K562 (cell line): ENCODE results near the gene IL3RA. TPM values are rescaled to one million over a fixed set of nuclear protein-coding genes. Genes with fewer than 3 reads are reported as not detected.

Source experiments
- ATAC-seq: fragments of 200-7000 bp; cut with Tn5 transposase; 3 replicates; pipeline ENCODE4 v1.9.1; 2020; ENCODE audit warnings: moderate library complexity
- BruUV-seq: library from RNA; stranded (reverse); fragments of 400-500 nt; replicated peaks from 2 replicates; lab custom pipeline; 2021; lab: Mats Ljungman, UMichigan
- CTCF ChIA-PET: fragments of 300-600 bp; formaldehyde crosslinking; extraction: SDS; loops from one replicate; lab custom pipeline; 2021; ENCODE audit warnings: low intra/inter-chr PET ratio; lab: Yijun Ruan, JAX
- POLR2A ChIA-PET: fragments of 300-600, 350-650 bp; sonication (Branson Sonifier 250); formaldehyde crosslinking; extraction: SDS; loops from one replicate; lab custom pipeline; 2021; ENCODE audit warnings: antibody characterized with exemption, inconsistent platforms; lab: Yijun Ruan, JAX
- DNase-seq, 4 experiments: peaks; one replicate each; pipeline versions ENCODE4 v3.0.0 to v3.0.0-alpha.2; 2011 to 2018; ENCODE audit warnings: low spot score in 3 of 4, mixed read lengths in 3 of 4; ENCODE audit errors: extremely low read depth in 1 of 4
- FAIRE-seq: peaks from 2 replicates; lab custom pipeline; 2011; peaks lifted over from hg19 to GRCh38; lab: Jason Lieb, UNC
- H2AFZ ChIP-seq: 2 replicates; pipeline ENCODE4 v1.6.0; 2011; ENCODE audit warnings: low read depth, low read length, control low read depth, inconsistent platforms
- H3K27ac ChIP-seq: fragments of 200-600 bp; 3 replicates; pipeline ENCODE4 v1.8.0; 2011; ENCODE audit warnings: low read depth, mild to moderate bottlenecking, control low read depth, inconsistent platforms, low read length, moderate library complexity, mixed read lengths; ENCODE audit errors: extremely low read depth
- H3K27me3 ChIP-seq, 2 experiments: fragments of 300-600 bp in 1 of 2; 2 replicates in 1 of 2; 3 replicates in 1 of 2; pipeline versions ENCODE4 v1.6.0 to v1.8.0; 2011; ENCODE audit warnings: inconsistent platforms in 2 of 2, low read length in 2 of 2, mild to moderate bottlenecking in 1 of 2, mixed read lengths in 1 of 2, moderate library complexity in 1 of 2; ENCODE audit not compliant: control insufficient read depth in 2 of 2, insufficient read depth in 2 of 2
- H3K36me3 ChIP-seq: fragments of 300-600 bp; 3 replicates; pipeline ENCODE4 v1.8.0; 2011; ENCODE audit warnings: mild to moderate bottlenecking, low read length, inconsistent platforms; ENCODE audit not compliant: control insufficient read depth, insufficient read depth
- H3K4me1 ChIP-seq, 2 experiments: fragments of 200-600 bp in 1 of 2; replicated peaks in 1 of 2; 2 replicates in 1 of 2; 3 replicates in 1 of 2; pipeline versions ENCODE4 v1.5.1 to v1.8.0; 2011; ENCODE audit warnings: inconsistent platforms in 2 of 2, low read length in 2 of 2, mild to moderate bottlenecking in 1 of 2, mixed read lengths in 1 of 2, moderate library complexity in 1 of 2; ENCODE audit not compliant: control insufficient read depth in 2 of 2, insufficient read depth in 2 of 2
- H3K4me2 ChIP-seq: 2 replicates; pipeline ENCODE4 v1.6.1; 2011; ENCODE audit warnings: low read length, control low read depth, inconsistent platforms, mixed read lengths; ENCODE audit not compliant: insufficient read depth
- H3K4me3 ChIP-seq: fragments of 200-600 bp; sonication (generic), shearing (Covaris generic); 2 replicates; pipeline ENCODE4 v1.5.1; 2016; ENCODE audit warnings: control low read depth, inconsistent platforms
- H3K79me2 ChIP-seq: fragments of 200-600 bp; 3 replicates; pipeline ENCODE4 v1.8.0; 2011; ENCODE audit warnings: low read length, inconsistent platforms; ENCODE audit not compliant: control insufficient read depth, insufficient read depth
- H3K9ac ChIP-seq, 2 experiments: 2 replicates each; pipeline versions ENCODE4 v1.6.0 to v1.6.1; 2011; ENCODE audit warnings: low read depth in 2 of 2, low read length in 2 of 2, control low read depth in 1 of 2, inconsistent platforms in 1 of 2, mild to moderate bottlenecking in 1 of 2, mixed read lengths in 1 of 2; ENCODE audit not compliant: insufficient read depth in 1 of 2
- H3K9me1 ChIP-seq: one replicate; pipeline ENCODE4 v1.6.0; 2011; ENCODE audit warnings: inconsistent platforms, mild to moderate bottlenecking, low read length, moderate library complexity; ENCODE audit not compliant: control insufficient read depth, insufficient read depth
- H3K9me3 ChIP-seq: replicated peaks from 2 replicates; pipeline ENCODE4 v1.5.1; 2011; ENCODE audit warnings: low read depth, low read length, inconsistent platforms; ENCODE audit not compliant: control insufficient read depth, insufficient read depth
- H4K20me1 ChIP-seq: replicated peaks from 2 replicates; pipeline ENCODE4 v1.6.1; 2011; ENCODE audit warnings: low read length, inconsistent platforms, mixed read lengths; ENCODE audit not compliant: control insufficient read depth, insufficient read depth
- GABPB1 ChIP-seq: sonication (generic); formaldehyde crosslinking; IDR thresholded peaks from 2 replicates; pipeline ENCODE4 v1.8.0; 2022; ENCODE audit warnings: mild to moderate bottlenecking, missing genetic modification reagents
- GMEB1 ChIP-seq: fragments of 250-450 bp; sonication (Bioruptor Pico); IDR thresholded peaks from 2 replicates; pipeline ENCODE4 v1.4.0; 2020; ENCODE audit warnings: mild to moderate bottlenecking
- KDM1A ChIP-seq, 2 experiments: fragments of 450-650 bp; IDR thresholded peaks; 2 replicates each; pipeline ENCODE4 v1.6.1; 2016; ENCODE audit warnings: mild to moderate bottlenecking in 2 of 2
- NONO ChIP-seq, 2 experiments: fragments of 200-400 bp in 1 of 2; fragments of 450-650 bp in 1 of 2; formaldehyde crosslinking in 1 of 2; IDR thresholded peaks; 2 replicates each; pipeline ENCODE4 v1.6.1; 2017; ENCODE audit warnings: low read depth in 2 of 2, mild to moderate bottlenecking in 2 of 2, moderate library complexity in 2 of 2, low read length in 1 of 2
- RBM25 ChIP-seq: fragments of 200-400 bp; formaldehyde crosslinking; IDR thresholded peaks from 2 replicates; pipeline ENCODE4 v1.6.1; 2018; ENCODE audit warnings: low read length, low read depth, moderate library complexity; ENCODE audit not compliant: severe bottlenecking
- SMAD1 ChIP-seq: fragments of 150-350 bp; IDR thresholded peaks from 2 replicates; pipeline ENCODE4 v1.6.1; 2014; ENCODE audit warnings: low read length, low read depth; ENCODE audit not compliant: partially characterized antibody
- ZNF280A ChIP-seq: fragments of 450-650 bp; IDR thresholded peaks from 2 replicates; pipeline ENCODE4 v1.6.1; 2018; ENCODE audit warnings: mild to moderate bottlenecking, low read depth; ENCODE audit not compliant: partially characterized antibody
- WGBS: fragments of 100-300 bp; shearing (Covaris generic); methylation state at CpG from one replicate; pipeline ENCODE4 v1.1.6; 2016; ENCODE audit warnings: low coverage, mixed read lengths; ENCODE audit not compliant: insufficient coverage; ENCODE audit errors: missing lambda C conversion rate; 5-methylcytosine and 5-hydroxymethylcytosine counted together
- in situ Hi-C: fragments of 300-500 bp; cut with MboI; formaldehyde crosslinking; loops from 4 replicates; pipeline ENCODE4 v1.15.0; 2018; ENCODE audit warnings: inconsistent platforms, mixed read lengths
- intact Hi-C: fragments of 100-400 bp; cut with micrococcal nuclease; formaldehyde crosslinking; loops from 2 replicates; pipeline ENCODE4 v1.14.2; 2022
- polyA plus RNA-seq, 8 experiments: library from polyadenylated mRNA; depleted of rRNA in 4 of 8; stranded (reverse) in 5 of 8; unstranded in 3 of 8; fragments of >200 nt; fragmentation: Nextera tagmentation in 2 of 8; fragmentation: Illumina TruSeq in 1 of 8; extraction: Ambion mirVana in 2 of 8; extraction: Trizol in 1 of 8; gene quantifications; 2 replicates each; pipeline versions ENCODE4 v1.2.1 to v1.2.3, GENCODE V29; 2011 to 2014; ENCODE audit warnings: inconsistent platforms in 1 of 8, missing spikeins in 1 of 8
- total RNA-seq, 7 experiments: library from RNA; depleted of rRNA in 6 of 7; stranded (reverse); fragments of >200 nt in 6 of 7; fragmentation: Illumina TruSeq in 2 of 7; extraction: Trizol in 2 of 7; gene quantifications; 2 replicates each; pipeline versions ENCODE4 v1.2.1 to v1.2.3, GENCODE V29; 2011 to 2021; ENCODE audit warnings: low replicate concordance in 1 of 7

IL3RA gene
- total and polyA plus RNA-seq, 9 of the 15 experiments (the other 6 are each of a cell fraction or from before 2014, with no cell fraction given), result not detected

- H3K36me3 ChIP-seq, result peaks cover 65% of the 10 kb centered on the region; the same call in 2 of the 3 replicates
- in situ Hi-C loops (no loop called here), intact Hi-C loops (no loop called here)
- DNase-seq (no peak), ATAC-seq (no peak), FAIRE-seq (no peak)
- peak overlapping the region; percentile 86; the same call in 1 of the 2 replicates for H3K4me3 ChIP-seq
- no peak overlapping the region; the same call in 1 of the 2 replicates for H3K4me2 ChIP-seq
- peaks cover 63% of the 10 kb centered on the region for H3K79me2 ChIP-seq
- CTCF ChIA-PET, result no interaction called here
- WGBS, result 82% methylated on average over 2 of the region's 10 CpGs
- peaks cover 8% of the 10 kb centered on the region for H3K9me1 ChIP-seq
- H3K9ac ChIP-seq, result no peak overlapping the region
- no peaks in the 10 kb centered on the region for H3K9me3 ChIP-seq
- H3K27me3 ChIP-seq, result no peaks in the 10 kb centered on the region
- no TSS peak for BruUV-seq
- TF ChIP-seq GABPB1 (no peak), KDM1A (IDR thresholded peaks at IDR 0.05) (no peak), ZNF280A (no peak), SMAD1 (no peak), GMEB1 (no peak), RBM25 (no peak), NONO (IDR thresholded peaks at IDR 0.05; ENCODE audit: low read depth in 2 of 2, low read length in 1 of 2) (no peak)
- H4K20me1 ChIP-seq, result peaks cover 40% of the 10 kb centered on the region
- peaks cover 0 to 67% of the 10 kb centered on the region in 2 experiments; a peak in 4 of 5 replicates for H3K4me1 ChIP-seq
- H2AFZ ChIP-seq, result no peak overlapping the region
- POLR2A ChIA-PET, result no interaction called here
- H3K27ac ChIP-seq, result no peak overlapping the region
These were observed 53.4 kb downstream of the IL3RA start for GRCh38 chrX:1389993-1390285.
